HG02852 (cell line): ENCODE measurements around the gene SERINC1.

ENCODE experiments used
- ATAC-seq: cut with Tn5 transposase; IDR thresholded peaks from one replicate; pipeline ENCODE4 v1.9.1; 2021; ENCODE audit warnings: mild to moderate bottlenecking, moderate library complexity; ENCODE audit not compliant: unreplicated experiment

SERINC1 gene

GRCh38 chr6:122438975-122439374 lies 32.6 kb downstream of the SERINC1 start:
- no peak for ATAC-seq

- ATAC-seq: peak; percentile 85
These were observed 38.8 kb downstream of the SERINC1 start for GRCh38 chr6:122432816-122433215.

GRCh38 chr6:122431780-122432179 lies 39.8 kb downstream of the SERINC1 start:
- no peak for ATAC-seq

GRCh38 chr6:122429323-122429722 lies 42.3 kb downstream of the SERINC1 start:
- no peak for ATAC-seq

DNA sequence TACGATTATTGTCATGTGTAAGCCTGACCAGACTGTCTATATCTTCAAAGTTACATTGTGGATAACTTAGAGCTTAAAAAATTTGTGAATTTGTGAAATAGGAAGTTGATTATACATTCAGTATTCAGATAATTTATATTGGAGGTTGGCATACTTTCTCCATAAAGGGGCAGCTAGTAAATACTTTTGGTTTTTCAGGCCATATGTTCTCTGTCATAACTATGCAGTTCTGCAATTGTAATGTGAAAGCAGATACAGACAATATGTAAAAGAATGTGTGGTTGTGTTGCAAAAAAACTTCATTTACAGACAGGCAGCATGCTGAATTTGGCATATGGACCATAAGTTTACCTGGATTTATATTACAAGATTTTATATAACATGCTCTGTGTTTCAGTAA lies 42.8 kb downstream of the SERINC1 start:
- no peak for ATAC-seq

DNA sequence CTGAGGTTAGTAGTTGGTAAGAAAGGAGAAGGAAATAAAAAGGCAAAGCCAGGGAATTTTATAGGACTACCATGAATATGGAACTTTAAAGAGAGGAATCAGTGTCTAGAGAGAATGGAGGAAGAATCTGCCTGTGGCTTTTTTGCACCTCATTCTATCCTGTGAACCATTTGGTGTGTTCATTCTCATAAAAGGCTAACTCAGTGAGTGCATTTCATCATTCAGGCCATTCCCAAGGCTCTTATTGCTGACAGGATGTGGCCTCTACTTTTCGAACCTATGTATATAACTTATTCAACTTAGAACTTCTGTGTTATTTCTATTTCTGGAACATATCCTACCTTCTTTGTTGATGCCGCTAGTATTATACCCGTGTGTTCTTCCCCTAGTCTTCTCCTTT lies 45.0 kb downstream of the SERINC1 start:
- no peak for ATAC-seq

DNA sequence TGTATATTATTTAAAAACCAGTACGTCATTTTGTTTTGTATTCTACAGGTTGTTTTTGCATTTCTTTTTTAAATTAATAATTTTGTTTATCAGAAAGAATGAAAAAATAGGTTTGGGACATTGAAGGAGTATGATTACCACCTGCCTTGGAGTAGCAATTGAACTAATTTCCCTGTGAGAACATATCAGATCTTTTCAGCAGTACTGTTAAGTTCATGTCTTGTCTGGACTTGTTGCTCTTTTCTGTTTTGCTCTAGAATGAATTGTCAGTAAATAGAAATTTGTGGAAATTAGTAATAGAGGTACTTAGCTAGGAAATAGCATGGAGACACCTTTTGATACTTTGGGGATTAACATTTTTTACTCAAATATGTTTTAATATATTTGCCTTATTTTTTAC lies 47.9 kb downstream of the SERINC1 start:
- no peak for ATAC-seq

DNA sequence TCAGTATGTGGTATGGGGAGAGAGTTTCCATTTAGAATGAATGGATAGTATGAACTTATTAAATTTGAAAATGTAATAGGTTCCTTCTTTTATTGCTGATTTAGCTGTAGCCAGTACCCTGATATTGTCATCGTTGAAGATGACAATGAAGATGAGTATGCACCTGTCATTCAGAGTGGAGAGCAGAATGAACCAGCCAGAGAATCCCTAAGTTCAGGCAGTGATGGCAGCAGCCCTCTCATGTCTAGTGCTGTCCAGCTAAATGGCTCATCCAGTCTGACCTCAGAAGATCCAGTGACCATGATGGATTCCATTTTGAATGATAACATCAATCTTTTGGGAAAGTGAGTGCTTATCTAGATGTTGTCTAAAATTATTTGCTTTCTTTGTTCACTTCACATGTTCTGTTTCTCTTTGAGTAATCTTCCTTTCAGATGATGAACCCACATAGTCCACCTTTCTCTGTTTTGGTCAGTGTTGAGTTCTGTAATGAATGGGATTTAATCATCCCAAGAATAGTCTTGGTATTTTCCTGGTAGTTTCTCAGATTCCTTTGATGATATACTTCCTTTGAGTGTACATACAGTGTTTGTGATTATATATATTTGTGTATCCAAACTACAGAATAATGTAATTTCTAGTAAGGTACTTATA lies 48.9 kb downstream of the SERINC1 start:
- ATAC-seq: peak; percentile 98

DNA sequence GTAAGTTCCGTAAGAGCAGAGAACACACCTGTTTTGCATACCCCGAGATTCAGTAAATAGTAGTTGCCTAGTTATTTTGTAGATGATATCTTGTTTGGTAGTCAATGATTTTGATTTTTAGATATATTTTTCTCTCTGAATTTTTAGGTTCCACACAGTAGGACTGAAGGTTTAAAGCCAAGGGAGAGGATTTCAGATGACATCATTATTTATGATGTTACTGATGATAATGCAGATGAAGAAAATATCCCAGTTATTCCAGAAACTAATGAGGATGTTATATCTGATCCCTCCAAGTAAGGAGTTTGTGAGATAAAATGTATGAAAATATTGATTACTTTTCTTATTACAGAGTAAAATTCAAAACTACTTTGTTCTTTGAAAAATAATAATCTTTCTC lies 49.6 kb downstream of the SERINC1 start:
- no peak for ATAC-seq

DNA sequence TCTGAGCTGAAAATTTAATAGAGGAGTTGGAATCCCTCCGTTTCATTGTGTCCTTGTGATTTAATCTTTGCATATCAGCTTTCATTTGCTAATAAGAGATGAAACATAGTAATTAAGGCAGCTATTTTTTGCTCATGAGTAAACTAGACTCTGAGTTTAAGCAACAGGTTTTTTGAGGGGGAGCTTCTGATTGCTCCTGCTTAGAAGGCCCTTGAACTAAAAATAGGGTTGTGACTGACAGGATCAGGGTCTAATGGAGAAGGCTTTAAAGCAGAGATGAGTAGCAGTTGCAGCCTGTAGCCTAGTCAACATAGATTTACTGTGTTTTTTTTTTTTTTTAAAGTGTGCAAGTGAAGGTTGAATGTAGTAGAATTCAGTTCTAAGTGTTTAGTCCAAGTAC lies 54.8 kb downstream of the SERINC1 start:
- no peak for ATAC-seq

- ATAC-seq: no peak
These were observed 59.6 kb downstream of the SERINC1 start for GRCh38 chr6:122412001-122412400.

GRCh38 chr6:122408702-122409458 lies 62.7 kb downstream of the SERINC1 start:
- ATAC-seq: no peak

DNA sequence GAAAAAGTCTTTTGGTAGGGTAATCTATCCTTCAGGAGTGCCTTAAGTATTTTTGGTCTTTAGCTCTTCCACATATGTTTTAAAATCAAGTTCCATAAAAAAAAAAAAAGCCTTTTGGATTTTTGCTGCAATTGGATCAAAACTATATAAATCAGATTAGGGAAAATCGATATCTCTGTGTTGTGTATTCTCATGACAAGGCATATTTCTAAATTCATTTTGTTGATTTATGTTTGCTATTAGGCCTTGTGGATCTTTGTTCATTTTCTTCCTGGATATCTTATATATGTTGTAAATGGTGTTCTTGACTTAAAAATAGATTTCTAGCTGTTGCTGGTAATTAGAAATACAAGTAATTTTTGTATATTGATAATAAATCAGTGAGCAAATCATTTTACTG lies 63.4 kb downstream of the SERINC1 start:
- ATAC-seq: no peak

- ATAC-seq: no peak
These were observed 63.9 kb downstream of the SERINC1 start for GRCh38 chr6:122407712-122408111.

DNA sequence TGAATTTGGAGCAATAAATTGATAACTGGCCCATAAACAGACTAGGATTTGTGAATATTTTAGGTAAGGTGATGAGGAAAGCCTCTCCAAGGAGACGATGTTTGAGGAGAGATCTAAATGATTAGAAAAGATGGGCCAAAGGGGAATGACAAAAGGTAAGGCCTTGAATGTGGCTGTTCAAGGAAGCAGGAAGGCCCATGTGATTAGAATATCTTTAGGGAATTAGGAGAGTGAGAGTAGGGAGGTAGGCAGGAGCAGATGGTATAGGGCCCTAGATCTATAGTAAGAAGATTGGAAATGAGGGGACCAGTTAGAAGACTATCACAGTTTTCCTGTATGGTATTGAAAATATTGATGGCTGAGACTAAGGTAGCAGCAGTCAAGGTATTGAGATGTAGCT lies 65.4 kb downstream of the SERINC1 start:
- ATAC-seq: no peak

DNA sequence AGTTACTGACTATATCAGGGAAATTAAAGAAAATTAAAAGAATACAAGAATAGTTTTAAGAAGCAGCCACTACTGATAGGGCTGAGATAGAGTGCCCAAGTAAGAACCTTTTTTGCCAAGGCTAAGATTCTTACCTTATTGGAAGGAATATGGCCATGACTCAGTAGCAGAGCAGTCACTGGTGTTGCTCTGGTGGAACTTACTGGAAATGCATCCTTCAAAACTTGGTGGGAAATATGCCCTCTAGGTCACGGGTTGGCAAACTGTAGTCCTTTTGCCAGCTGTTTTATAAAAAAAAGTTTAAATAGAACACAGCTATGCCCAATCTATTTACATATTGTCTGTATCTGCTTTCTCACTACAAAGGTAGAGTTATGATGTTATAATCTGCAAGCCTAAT lies 66.2 kb downstream of the SERINC1 start:
- no peak for ATAC-seq

DNA sequence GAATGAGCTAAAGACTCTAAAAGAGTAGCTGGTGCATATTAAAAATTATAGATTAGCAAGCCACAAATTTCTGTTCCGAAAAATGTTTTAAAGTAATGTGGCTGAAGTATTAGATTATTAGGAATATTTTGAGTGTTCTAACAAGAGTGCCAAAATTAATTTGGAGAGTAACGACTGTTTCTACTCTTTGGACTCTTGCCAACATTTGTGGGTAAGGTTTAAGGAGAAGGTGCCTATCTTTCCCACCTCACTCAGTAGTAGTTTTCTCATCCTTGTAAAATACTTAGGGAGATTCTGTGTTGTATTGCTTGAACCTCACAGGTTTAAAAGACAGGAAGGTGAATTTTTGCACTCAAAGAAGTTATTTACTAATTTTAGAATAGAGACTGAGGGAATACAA lies 67.2 kb downstream of the SERINC1 start:
- no peak for ATAC-seq

DNA sequence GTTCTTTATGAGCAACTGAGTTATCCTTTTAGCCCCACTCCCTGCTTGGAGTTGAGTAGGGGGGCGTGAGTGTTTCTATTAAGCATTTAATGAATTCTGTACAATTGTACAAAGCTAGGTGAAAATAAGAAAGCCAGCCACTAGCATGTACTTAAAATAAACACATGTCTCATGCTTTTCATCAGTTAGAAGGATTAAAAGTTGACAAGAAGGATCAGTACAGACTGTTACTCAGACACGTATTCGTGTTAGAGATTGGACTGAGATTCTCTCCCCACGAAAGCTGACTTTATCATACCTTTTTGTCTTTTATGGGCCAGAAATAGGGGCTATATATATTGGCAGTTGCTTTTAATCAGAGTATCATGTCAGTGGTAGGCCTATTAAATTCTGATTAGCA lies 70.5 kb downstream of the SERINC1 start:
- no peak for ATAC-seq

DNA sequence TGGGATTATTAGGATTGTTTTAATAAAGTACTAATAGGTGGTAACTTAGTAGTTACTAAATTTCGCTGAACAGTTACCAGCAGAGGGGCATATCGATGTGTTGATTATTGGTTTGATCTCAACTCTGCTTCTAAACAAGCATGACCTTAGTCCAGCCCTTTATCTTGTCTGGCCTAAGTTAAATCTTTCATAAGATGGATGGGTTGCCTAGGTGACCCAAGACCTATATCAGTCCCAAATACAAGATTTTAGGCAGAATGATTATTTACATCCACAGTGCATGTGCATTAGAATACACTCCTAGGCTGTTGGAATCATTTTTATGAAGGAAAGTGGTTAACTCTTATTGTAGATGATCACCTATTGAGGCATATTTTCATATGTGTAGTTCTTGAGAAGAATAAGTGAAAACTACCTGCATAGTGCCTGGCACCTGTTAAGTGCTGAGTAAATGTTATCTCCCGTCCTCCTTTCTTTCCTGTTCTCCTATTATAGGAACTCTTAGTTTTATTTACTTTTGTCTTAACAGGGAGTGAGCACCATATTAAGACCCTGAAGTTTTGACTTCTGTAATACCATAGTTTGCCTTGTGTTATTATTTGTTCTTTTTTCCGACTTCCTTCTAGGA lies 71.0 kb downstream of the SERINC1 start:
- no peak for ATAC-seq

GRCh38 chr6:122400121-122400450 lies 71.5 kb downstream of the SERINC1 start:
- ATAC-seq: peak; percentile 16

GRCh38 chr6:122399348-122400120 lies 72.1 kb downstream of the SERINC1 start, which contains the start of gene HSF2:
HSF2 (plus strand) TSS chr6:122399652; CDS start chr6:122399738, 86 bp downstream.
- ATAC-seq: peak; percentile 98

DNA sequence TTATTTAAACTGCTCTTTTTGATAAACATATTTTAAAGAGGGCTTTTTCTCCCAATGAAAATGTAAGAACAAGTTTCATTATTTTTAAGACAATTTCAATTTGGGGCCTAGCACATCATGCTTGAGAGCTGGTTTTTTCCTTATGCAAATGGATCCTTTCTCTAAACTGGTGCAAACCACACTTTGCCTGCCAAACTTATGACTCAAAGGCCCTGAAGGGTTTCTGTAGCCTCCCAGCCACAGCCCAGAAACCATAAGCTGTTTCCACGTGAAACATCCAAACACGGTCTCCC lies 72.6 kb downstream of the SERINC1 start:
- no peak for ATAC-seq
